Uterus (tissue), 2 donors: ENCODE measurements around the gene HARBI1.

Experiments
- CTCF ChIP-seq, 4 experiments: fragments of 200-600 bp in 2 of 4; fragments of 450-650 bp in 2 of 4; sonication (generic) in 2 of 4; IDR thresholded peaks; one replicate each; pipeline ENCODE4 v1.5.1; 2016 to 2019; ENCODE audit warnings: antibody characterized with exemption in 4 of 4, mild to moderate bottlenecking in 2 of 4, moderate library complexity in 1 of 4
- POLR2A ChIP-seq, 2 donors: fragments of 450-650 bp; IDR thresholded peaks; one replicate each; pipeline ENCODE4 v1.6.1; 2016; ENCODE audit warnings: antibody characterized with exemption in 2 of 2, mild to moderate bottlenecking in 1 of 2, moderate library complexity in 1 of 2

GRCh38 chr11:46593550-46594373 is 23.3 kb downstream of the HARBI1 start, which contains the start of gene AMBRA1:
- TF ChIP-seq CTCF (IDR thresholded peaks at IDR 0.05) = peak in 1 of 4 experiments; percentile 14
- TF ChIP-seq POLR2A (IDR thresholded peaks at IDR 0.05) = peak; percentile 37 to 55
